NCI-H526 treated with DMSO at 0.1 percent for 48 hours (cell line): ENCODE data around the gene CDK5RAP2.

ENCODE experiments used
- DNase-seq: peaks from one replicate; lab custom pipeline; 2025; lab: John Stamatoyannopoulos, UW

Gene CDK5RAP2

DNA sequence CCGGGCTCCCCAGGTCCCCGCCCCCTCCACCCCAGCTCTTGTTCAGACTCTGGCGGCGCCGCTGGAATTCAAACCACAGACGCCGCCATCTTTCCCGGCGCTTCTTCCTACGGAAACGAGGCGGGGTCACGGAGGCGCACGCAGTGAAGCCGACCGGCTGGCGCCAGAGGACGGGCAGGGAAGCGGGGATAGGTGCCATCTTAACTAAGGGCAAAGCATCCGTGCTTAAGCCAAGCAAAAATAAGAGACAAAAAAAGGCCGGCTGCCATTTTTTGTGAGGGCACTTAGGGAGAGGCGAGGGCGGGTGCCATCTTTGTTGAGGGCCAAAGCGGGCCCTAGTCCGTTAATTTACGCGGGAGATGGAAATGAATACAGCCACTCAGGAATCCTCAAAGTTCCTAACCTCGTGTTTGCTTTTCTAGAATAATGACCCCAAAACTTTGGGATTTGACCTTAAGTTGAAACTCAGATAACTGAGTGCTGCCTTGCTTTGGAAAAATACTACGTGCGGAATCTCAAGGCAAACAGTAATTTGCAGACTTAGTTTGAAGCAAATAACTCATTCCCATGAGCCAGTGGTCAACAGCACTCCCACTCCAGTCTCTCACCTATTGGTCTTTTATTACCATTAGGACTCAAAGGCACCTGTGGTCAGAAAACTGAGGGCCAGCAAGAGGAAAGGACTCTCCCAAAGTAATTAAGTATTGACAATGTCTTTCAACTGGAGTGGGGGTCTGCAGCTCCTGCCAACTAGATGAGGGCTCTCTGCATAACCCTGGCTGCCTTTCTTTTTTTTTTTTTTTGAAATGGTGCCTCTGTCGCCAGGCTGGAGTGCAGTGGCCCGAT is at the start of gene CDK5RAP2:
Gene CDK5RAP2, minus strand, starts transcription at position 117 of the 846 bp plus-strand sequence. CDS start 189 bp downstream, outside the sequence.
- DNase-seq: peak; percentile 85

DNA sequence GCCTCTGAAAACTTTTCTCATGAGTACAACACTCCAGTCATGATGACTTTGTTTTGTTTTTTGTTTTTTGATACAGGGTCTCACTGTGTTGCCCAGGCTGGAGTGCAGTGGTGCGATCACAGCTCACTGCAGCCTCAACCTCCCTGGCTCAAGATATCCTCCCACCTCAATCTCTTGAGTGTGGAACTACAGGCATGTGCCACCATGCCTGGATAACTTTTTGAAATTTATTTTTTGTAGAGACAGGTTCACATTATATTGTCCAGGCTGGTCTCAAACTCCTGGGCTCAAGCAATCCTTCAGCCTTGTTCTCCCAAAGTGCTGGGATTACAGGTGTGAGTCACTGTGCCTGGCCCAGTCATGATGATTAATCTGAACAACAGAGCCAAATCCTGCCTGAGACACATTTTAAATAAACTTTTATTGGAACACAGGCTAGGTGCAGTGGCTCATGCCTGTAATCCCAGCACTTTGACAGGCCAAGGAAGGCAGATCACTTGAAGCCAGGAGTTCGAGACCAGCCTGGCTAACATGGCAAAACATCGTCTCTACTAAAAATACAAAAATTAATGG is 49.0 kb upstream of the CDK5RAP2 start:
- DNase-seq: peak; percentile 18

DNA sequence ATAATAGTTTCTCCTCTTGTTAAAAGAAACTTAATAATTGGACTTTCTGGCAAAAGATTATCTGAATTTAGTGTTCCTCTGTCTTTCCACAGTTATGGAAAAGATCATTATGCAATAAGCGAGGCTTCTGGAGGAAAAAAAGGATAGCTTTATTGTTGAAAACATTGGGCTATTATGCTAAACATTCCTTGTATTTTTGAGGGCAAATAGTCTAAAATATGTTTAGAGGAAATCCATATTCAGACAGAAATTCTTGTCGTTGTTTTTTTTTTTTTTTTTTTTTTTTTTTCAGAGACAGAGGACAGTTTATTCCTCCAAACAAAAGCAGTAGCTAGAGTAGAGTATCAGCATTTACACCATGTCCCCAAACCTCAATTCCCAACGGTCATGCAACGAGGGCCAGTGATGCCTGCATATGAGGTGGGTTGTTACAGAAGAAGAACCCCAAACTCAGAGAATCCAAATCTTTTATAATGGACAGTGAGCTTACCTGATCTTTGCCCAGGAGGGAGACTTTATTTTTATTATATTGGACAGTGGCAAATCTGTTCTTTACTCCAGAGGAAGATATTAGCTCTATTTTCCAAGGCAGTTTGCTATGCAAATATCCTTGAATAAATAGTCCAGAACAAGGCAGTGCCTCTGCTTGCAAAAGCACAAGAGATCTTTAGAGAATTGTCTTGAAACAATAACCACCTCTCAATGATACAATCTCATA is 48.4 kb upstream of the CDK5RAP2 start:
- peak; percentile 81 for DNase-seq

DNA sequence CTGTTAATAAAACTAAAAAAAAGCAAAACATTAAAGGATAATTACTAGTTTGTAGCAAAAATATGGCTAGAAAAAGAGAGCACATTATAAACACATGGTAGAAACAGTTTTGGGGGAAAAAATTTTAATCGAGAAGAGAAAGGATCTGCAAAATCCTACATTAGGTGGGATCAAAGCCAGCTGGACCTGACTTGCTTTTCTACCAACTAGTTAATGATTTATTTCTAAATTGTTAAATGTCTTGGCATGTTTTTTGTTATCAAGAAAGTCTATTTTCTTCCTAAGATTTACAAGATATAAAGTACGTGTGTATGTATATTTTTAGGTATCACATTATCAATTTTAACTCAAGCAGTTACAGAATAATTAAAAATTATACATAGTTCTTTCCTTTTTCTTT is 47.1 kb upstream of the CDK5RAP2 start:
- DNase-seq: no peak

DNA sequence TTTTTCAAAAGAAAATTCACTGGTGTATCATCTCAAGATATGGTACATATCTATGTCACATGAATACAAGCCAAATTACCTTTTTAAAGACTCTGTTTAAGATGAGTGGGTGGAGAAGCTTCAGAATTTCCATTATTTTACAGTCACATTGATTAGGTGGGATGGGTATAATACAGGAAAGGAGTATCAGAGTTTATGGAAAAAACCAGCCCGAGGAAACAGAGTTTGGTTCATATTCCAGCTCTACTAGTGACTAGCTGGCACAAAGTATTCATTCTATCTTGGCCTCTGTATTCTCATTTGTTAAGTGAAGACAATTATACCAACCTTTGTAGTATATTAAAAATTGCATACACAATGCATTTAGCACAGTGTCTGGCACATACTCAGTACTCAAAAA is 46.5 kb upstream of the CDK5RAP2 start:
- no peak for DNase-seq

DNA sequence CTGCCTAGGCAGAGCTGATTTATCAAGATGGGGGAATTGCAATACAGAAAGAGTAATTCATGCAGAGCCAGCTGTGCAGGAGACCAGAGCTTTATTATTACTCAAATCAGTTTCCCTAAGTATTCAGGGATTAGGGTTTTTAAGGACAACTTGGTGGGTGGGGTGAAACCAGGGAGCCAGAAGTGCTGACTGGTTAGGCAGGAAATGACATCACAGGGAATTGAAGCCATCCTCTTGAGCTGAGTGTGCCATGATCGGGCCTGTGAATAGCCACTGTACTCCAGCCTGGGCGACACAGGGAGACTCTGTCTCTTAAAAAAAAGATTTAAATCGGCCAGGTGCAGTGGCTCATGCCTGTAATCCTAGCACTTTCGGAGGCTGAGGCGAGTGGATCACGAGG is 45.3 kb upstream of the CDK5RAP2 start:
- no peak for DNase-seq

DNA sequence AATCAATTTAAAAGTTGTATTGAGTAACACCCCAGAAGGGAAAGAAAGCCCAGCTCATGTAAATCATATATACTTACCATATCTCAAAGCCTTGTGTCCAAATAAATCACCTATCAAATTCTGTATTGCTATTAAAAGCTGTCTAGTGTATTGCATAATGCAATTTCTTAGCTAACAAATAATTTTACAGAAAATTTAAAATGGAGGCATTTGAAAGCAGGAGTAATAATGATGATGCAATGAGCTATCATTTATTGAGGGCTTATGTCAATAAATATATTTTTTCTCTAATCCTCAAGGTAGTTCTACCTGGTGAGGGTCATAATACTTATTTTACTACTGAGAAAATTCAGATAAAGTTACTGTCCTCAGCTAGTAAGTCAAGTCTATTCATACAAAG is 42.8 kb upstream of the CDK5RAP2 start:
- DNase-seq: no peak

DNA sequence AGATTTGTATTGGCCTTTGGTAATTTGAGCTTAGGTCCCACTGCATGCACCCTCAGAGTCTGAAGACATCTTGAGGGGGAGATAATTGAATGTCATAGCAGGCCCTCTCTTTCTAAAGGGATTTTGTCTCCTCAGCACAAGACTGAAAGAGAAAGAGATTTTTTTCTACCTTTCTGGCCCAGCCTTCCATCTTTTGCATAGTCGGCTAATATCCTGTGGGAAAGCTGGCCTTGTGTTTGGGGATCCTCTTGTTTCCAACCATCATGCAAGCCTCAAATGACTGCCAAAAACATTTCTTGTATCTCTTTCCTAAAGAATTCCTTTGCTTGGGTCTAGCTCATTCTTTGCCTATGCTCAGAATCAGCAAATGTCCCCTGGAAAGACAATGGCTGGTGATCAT is 42.0 kb upstream of the CDK5RAP2 start:
- DNase-seq: no peak

DNA sequence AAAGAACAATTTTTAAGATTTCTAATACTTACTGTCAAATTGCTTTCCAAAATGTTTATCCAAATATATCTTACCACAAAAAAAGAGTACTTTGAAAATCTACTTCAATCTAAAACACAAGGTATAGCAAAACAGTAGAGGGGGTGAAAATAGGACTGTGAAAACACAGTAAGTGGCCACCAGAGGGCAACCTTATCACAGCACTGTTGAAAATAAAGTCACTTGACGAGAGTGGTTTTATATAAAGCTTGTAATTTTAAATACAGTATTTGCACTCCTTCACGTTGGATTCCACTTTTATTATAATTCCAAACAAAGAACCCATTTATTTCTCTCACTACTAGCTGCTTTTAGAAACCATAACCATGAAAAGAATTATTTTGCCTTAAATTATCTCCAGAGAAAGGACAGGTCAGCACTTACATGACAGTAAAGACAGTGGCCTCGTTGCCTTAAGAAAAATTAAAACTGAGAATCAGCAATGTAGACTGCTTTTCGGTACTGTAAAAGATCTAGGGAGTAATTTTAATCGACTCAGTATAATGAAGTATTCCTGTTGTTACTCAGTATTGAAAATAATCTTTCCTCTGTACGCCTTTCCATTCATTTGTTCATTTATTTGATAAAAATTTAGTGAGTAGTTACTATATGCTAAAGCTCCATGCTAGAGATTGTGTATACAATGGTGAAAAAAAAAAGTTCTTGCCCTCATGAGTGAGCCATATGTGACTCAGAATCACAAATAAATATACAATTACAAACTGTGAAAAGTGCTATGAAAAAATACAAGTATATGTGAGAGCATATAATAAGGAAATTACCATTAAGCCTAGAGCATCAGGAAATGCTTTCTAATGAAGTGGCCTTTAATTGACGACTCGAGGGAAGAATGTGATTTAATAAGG is 40.0 kb upstream of the CDK5RAP2 start:
- peak; percentile 36 for DNase-seq

DNA sequence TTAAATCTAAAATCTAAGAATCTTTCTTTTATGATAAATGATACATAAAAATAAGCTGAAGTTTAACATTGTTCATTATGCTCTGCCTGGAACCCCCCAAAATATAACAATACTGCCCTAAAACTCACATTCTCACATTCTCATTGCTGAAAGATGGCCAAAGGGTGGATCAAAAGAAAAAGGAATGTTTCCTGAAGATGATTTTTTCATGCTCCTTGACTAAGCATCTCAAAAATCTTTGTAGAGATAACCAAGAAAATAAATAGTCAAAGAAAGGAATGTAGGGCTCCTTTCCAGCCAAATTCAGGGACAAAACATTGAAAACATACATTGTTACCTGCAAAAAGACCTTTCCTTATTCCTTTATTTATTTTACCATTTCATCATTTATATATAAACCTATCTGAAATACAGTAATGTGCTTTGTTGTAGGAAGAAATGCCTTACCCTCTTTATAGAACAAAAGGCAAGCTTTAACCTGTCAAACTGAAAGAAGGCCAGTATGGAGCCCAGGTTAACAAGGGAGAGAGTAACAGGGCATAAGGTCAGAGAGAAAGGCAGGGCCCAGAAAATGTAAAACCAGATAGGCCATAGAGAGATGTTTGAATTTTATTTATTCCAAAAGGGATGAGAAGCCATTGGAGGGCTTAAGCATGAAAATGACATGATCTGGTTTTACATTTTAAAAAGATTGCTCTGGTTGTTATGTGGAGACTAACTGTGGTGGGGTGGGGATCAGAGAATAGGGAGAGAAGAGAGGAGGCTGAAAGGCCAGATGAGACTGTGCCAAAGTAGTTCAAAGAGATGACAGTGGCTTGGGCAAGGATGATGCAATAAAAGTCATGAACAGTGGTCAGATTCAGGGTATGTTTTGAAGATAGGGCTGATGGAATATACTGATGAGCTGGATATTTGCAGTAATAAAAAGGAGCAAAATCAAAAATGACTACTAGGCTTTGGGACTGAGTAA is 37.3 kb upstream of the CDK5RAP2 start:
- no peak for DNase-seq

DNA sequence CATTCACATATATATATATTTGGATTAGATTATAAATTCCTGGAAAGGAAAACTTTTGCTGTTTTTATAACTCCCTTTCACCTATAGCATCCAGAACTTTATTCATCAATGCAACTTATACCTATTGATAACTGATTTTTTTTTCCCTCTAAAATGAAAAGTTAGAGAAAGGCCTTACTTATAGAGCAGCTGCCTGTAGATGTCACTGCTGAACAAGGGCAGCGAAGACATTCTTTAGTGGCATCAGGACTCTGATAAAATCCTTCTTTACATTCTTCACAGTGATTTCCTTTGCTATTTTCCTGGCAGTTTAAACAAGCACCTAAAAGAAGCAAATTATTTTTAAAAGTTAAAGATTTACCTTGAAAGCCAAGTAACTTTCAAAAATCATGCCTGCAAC is 32.3 kb upstream of the CDK5RAP2 start:
- no peak for DNase-seq

DNA sequence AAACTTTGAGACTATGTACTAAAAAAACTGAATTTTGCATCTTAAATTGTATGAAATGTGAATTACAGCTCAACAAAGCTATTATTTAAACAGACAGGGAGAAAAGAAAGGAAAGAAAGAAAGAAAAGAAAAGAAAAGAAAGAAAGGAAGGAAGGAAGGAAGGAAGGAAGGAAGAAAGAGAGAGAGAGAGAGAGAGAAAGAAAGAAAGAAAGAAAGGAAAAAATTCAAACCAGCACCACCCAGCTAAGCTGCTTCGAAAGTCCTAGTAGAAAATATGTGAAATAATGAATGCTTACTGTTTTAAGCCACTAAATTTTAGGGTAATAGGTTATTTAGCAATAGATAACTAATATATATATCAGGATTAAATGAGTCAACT is 31.7 kb upstream of the CDK5RAP2 start:
- DNase-seq: no peak

DNA sequence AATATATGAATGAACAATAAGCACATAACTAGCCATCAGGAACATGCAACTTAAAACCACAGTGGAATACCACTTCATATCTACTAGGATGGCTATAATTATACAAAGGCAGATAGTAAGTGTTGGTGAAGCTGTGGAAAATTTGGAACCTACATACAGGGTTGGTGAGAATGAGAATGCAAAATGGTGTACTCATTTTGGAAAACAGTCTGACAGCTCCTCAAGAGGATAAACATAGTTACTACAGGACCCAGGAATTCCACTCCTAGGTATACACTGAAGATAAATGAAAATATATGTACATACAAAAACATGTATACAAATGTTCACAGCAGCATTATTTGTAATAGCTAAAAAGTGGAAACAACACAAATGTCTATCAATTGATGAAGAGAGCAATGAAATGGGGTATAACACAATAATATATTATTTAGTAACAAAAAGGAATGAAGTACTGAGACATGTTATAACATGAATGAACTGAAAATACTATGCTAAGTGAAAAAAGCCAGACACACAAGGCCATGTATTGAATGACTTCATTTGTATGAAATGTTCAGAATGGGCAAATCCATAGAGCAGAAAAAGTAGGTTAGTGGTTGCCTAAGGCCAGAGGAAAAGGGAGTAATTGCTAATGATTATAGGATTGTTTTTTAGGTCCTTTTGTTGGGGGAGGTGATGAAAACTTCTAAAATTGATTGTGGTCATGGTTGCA is 31.2 kb upstream of the CDK5RAP2 start:
- DNase-seq: no peak

DNA sequence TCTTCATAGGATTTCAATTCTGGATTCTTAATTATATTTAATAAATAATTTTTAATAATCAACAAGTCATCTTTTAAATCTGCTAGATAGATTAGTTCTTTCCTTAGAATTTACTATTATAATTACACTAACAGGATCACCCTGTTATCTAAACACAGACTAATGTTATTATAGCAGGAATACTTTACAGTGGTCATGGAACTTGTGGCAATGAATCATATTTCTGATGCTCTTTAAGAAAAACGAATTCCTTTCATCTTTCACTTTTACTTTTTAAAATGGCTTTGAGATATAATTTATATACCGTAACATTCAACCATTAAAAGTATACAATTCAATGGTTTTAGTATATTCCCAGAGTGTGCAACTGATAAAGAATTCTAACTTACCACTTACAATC is 29.7 kb upstream of the CDK5RAP2 start:
- DNase-seq: no peak

DNA sequence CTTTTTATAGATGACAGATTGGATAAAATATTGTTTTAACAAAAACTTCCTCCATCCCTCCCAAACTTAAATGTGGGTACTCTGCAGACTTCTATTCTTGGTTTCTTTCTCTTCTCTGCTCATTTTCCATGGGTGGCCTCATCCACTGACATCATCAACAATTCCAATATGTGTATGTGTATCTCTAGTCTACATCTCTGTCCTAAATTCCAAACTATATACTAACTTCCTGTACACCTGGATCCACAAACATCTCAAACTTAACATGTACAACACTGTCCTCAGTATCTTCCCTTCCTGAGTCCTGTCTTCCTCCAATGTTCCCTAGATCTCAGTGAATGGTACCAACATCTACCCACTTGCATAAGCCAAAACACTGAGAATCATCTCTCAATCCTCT is 28.5 kb upstream of the CDK5RAP2 start:
- no peak for DNase-seq

DNA sequence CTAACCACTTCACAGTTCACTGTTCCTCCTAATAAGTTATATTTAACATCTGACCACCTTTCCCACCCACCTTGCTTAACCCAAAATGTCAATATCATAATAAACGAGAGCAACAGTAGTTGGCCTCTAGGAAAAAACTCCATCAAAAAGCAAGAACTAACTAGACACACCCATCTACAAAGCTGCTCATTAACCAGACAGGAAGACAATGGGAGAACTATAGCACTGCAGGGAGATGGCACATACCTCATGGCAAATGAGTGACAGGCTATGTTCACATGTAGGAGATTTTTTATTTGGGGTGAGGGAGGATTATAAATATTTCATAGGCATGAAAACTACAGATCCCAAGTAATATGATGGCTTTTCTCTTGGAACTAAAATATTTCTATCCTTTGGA is 23.6 kb upstream of the CDK5RAP2 start:
- no peak for DNase-seq

DNA sequence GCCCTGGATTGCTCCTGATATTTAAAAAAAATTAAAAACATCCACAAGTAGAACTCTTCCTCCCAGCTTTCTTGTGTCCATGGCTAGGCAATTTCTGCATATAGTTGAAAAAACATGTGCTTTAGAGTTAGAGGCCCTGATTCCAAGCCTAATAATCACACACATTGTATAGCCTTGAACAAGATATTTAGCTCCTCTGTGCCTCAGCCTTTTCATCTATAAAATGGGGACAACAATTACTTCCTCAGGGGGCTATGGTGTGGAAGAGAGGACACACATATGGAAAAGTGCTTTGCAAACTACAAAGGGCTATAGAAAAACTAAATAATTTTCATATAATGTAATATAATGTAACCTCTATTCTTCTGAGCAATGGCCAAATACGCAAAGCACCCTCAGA is 23.0 kb upstream of the CDK5RAP2 start:
- DNase-seq: no peak

DNA sequence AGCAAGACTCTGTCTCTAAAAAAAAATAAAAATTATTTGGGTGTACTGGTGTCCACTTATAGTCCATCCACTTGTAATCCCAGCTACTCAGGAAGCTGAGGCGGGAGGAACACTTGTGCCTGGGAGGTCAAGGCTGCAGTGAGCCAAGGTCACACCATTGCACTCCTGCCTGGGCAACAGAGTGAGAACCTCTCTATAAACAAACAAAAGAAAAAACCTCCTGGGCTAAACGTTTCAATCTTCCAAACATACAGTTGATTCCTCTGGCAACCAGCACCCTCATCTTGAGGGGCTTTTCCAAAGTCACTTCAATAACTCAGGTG is 13.9 kb upstream of the CDK5RAP2 start:
- no peak for DNase-seq

DNA sequence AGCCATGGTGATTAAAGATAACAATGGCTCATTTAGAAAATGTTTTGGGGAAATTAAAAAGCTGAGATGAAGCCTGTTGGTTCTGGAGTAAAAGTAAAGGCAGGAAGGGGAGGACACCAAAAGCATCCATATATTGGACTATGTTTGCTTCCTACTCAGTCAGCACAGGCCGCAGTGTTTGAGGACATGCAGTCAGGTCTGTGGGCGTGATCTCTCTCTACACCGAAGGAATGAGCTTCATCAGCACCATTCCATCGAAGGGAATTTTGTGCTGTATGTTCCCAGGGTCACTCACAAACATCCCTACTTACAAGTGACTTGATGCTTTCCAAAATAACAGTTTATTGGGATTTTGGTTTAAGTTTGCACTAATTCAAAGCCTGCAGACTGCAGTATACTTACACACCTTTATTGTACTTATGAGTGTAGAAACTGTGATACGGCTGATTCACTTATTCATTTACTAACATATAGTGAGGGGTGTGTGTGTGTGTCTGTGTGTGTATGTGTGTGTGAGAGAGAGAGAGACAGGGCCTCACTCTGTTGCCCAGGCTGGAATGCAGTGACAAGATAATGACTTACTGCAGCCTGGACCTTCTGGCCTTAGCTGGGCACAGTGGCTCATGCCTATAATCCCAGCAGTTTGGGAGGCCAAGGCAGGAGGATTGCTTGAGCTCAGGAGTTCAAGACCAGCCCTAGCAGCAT is 13.4 kb upstream of the CDK5RAP2 start:
- DNase-seq: no peak

DNA sequence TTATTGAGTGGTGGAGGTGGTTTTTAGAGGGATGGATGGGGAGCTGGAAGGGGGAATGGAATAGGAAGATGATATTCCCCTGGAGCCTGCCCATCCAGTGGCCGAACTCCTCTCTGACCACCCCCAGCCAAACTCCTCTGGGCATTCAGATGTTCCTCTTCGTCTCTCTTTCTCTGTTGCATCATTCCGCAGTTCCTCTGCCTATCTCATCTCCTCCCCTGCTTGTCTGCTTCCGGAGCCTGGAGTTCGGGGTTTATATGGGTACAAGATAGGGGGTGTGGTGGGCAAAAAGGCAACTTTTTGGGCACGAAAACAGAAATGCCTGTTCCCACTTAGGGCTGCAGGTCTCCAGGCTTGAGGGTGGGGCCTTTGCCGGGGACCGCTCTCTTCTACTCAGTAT is 12.2 kb upstream of the CDK5RAP2 start:
- DNase-seq: no peak
